ENCODE data around the gene LMAN1L.
A peak's percentile ranks its signal among the peaks of the same experiment; 100 is the strongest.

LMAN1L gene

DNA sequence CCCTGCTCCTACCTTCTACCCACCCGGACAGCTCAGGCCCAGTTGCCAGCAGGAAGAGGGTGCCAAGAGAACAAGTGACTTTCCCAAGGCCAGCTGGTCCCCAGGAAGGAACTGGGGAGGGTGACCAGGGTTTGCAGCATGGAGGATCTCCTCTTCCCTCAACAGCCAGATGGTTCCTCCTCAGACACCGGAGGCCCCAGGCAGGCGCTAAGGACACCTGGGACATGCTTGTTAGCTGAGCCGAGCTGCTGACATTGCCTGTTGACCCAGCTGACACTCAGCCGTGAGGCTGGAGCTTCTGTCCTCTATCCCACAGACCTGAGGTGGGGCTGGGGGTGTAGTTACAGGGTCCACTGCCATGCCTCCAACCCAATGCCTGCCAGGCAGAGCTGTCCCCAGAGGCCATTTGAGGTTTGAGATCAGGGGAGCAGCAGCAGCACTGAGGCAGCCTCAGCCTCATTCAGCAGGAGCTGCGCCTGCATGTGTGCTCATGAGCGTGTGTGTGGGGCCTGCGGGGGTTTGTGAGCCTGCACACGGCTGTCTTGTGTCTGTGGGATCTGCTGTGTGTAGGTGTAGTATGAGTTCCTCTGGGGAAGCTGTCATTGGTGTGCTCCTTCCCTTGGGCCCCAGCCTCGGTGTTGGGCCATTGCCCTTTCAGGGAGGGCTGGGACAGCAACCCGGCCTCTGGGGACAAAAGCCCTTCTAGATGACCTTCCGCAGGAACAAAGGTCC lies 20.9 kb downstream of the LMAN1L start:
- ChIA-PET CTCF (interaction anchor here (0.8 to 2.3 kb wide), 14 partner anchors 9 to 212 kb away, joined by 3 to 8 read pairs (median 4); partner anchors contain the start of gene ULK3), POLR2A (interaction anchor here (0.6 kb wide), 1 partner anchor 180 kb away, joined by 3 read pairs; no protein-coding TSS in a partner anchor)
- no peaks in the 10 kb centered on the region for H3K9me3 ChIP-seq (ENCODE audit: control extremely low read depth in 1 of 5, control insufficient read depth in 4 of 5, insufficient read depth in 2 of 5, low read depth in 1 of 5, low read length in 4 of 5)
- peaks cover 0 to 3% (median 0%) of the 10 kb centered on the region in 5 experiments for H3K27me3 ChIP-seq (replicated peaks in 2 of 5; ENCODE audit: control insufficient read depth in 4 of 5, insufficient read depth in 5 of 5, low read length in 4 of 5)
- no peak overlapping the region for H3K27ac ChIP-seq (ENCODE audit: insufficient read depth in 1 of 2, low read depth in 1 of 2, low read length in 2 of 2, poor library complexity in 1 of 2, severe bottlenecking in 2 of 2)
- WGBS (ENCODE audit: insufficient coverage), result 67% methylated on average over 10 of the region's 12 CpGs
- peaks cover 0 to 36% (median 18%) of the 10 kb centered on the region in 4 experiments for H3K36me3 ChIP-seq (ENCODE audit: control insufficient read depth in 4 of 4, insufficient read depth in 4 of 4, low read length in 3 of 4)
- peaks cover 0 to 20% (median 15%) of the 10 kb centered on the region in 4 experiments for H3K4me1 ChIP-seq (ENCODE audit: control extremely low read depth in 1 of 4, control insufficient read depth in 4 of 4, insufficient read depth in 4 of 4, low read length in 3 of 4)
- no peak overlapping the region for H3K4me3 ChIP-seq (ENCODE audit: control insufficient read depth in 1 of 7, extremely low read depth in 1 of 7, insufficient read depth in 4 of 7, low read depth in 2 of 7, low read length in 6 of 7)
- peak in 2 of 3 donors; percentile 35 to 37 for DNase-seq

DNA sequence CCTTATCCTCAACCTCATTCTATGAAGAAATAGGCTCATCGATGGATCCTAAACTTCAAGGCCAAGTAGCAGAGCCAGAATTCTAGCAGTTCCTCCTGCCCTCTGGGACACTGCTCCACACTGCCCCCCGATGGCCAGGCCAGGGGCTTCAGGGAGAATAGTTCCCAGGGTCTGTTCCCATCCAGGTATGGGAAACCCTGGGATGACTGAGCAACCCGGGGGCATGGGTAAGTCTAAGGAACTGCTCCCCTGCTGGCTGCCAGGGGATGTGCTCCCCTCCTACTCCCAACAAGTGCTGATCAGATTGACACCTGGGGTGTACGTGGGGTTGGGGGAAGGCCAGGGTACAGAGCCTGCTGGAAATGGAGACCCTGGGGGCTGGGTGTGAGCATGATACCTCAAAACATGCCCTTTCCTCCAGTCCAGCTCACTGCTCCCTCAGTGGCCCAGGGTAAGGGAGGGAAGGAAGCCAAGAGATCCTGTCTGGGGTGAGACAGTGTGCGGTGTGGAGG lies 22.7 kb downstream of the LMAN1L start:
- DNase-seq, result peak; percentile 42 to 53 (median 53)
- Histone ChIP-seq H3K27ac (ENCODE audit: insufficient read depth in 1 of 2, low read depth in 1 of 2, low read length in 2 of 2, poor library complexity in 1 of 2, severe bottlenecking in 2 of 2) (no peak overlapping the region), H3K4me1 (ENCODE audit: control extremely low read depth in 1 of 4, control insufficient read depth in 4 of 4, insufficient read depth in 4 of 4, low read length in 3 of 4) (peaks cover 0 to 20% (median 15%) of the 10 kb centered on the region in 4 experiments), H3K4me3 (ENCODE audit: control insufficient read depth in 1 of 7, extremely low read depth in 1 of 7, insufficient read depth in 4 of 7, low read depth in 2 of 7, low read length in 6 of 7) (no peak overlapping the region), H3K36me3 (ENCODE audit: control insufficient read depth in 4 of 4, insufficient read depth in 4 of 4, low read length in 3 of 4) (peaks cover 0 to 54% (median 32%) of the 10 kb centered on the region in 4 experiments), H3K27me3 (replicated peaks in 2 of 5; ENCODE audit: control insufficient read depth in 4 of 5, insufficient read depth in 5 of 5, low read length in 4 of 5) (no peaks in the 10 kb centered on the region), H3K9me3 (ENCODE audit: control extremely low read depth in 1 of 5, control insufficient read depth in 4 of 5, insufficient read depth in 2 of 5, low read depth in 1 of 5, low read length in 4 of 5) (no peaks in the 10 kb centered on the region)
- ChIA-PET POLR2A (no interaction called here), CTCF (interaction anchor here (1.3 to 2.0 kb wide), 2 partner anchors 9 to 35 kb away, joined by 4 read pairs; no protein-coding TSS in a partner anchor)
- 61% methylated on average over 3 of the region's 5 CpGs for WGBS (ENCODE audit: insufficient coverage)

DNA sequence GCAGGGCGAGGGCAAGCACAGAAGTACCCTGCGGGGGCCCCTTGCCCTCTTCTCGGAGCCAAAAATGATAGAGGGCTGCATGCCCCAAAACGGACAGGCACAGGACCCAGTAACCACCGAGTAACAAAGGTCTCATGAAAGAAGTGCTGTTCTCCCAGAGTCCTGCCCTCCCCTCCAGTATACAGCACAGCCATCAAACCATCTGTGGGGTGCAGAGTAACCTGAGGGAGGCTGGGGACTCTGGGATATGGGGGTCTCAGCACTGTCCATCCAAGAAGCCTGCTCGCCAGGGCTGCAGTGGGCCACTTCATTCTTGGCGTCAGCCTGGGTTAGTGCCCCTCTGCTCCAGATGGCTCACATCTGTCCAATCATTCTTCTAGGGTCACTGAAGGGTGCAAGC lies 24.2 kb downstream of the LMAN1L start:
- 96% methylated on average over 7 of the region's 7 CpGs for WGBS (ENCODE audit: insufficient coverage)
- H3K36me3 ChIP-seq (ENCODE audit: control insufficient read depth in 4 of 4, insufficient read depth in 4 of 4, low read length in 3 of 4), result peaks cover 0 to 68% (median 40%) of the 10 kb centered on the region in 4 experiments
- POLR2A ChIA-PET, result interaction anchor here (0.7 kb wide), 1 partner anchor 837 kb away, joined by 3 read pairs; no protein-coding TSS in a partner anchor

DNA sequence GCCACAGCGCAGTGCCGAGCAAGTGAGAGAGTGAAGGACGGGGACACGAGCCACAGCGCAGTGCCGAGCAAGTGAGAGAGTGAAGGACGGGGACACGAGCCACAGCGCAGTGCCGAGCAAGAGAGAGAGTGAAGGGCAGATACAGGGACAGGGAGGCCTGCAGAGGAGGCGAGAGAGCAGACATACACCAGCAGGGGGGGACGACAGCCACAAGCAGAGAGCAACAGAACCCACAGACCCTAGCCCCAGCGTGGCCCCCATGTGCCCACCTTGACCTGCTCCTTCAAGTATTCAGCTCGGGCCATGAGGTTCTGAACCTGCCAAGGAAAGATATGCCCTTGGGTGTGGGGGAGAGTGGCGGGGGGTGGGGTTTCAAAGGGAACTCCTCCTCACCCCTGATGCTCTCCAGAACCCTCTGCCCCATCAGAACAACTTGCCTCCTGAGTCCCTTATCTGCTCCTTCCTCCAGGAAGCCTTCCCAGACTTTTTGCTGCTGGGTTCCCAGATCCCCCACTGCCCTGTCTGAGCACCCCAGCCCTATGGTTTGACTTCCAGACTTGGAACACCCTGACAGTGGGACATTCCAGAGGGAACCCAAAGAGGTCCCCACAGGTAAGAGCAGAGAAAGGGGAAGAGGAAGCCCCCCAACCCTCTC lies 25.0 kb downstream of the LMAN1L start:
- peaks cover 0 to 34% (median 23%) of the 10 kb centered on the region in 4 experiments for H3K4me1 ChIP-seq (ENCODE audit: control extremely low read depth in 1 of 4, control insufficient read depth in 4 of 4, insufficient read depth in 4 of 4, low read length in 3 of 4)
- no peaks in the 10 kb centered on the region for H3K27me3 ChIP-seq (replicated peaks in 2 of 5; ENCODE audit: control insufficient read depth in 4 of 5, insufficient read depth in 5 of 5, low read length in 4 of 5)
- no peak for DNase-seq
- no peak overlapping the region for H3K4me3 ChIP-seq (ENCODE audit: control insufficient read depth in 1 of 7, extremely low read depth in 1 of 7, insufficient read depth in 4 of 7, low read depth in 2 of 7, low read length in 6 of 7)
- H3K9me3 ChIP-seq (ENCODE audit: control extremely low read depth in 1 of 5, control insufficient read depth in 4 of 5, insufficient read depth in 2 of 5, low read depth in 1 of 5, low read length in 4 of 5), result no peaks in the 10 kb centered on the region
- H3K36me3 ChIP-seq (ENCODE audit: control insufficient read depth in 4 of 4, insufficient read depth in 4 of 4, low read length in 3 of 4), result peaks cover 0 to 70% (median 40%) of the 10 kb centered on the region in 4 experiments
- no peak overlapping the region for H3K27ac ChIP-seq (ENCODE audit: insufficient read depth in 1 of 2, low read depth in 1 of 2, low read length in 2 of 2, poor library complexity in 1 of 2, severe bottlenecking in 2 of 2)
- 98% methylated on average over 13 of the region's 15 CpGs for WGBS (ENCODE audit: insufficient coverage)
- CTCF ChIA-PET, result interaction anchor here (0.6 to 2.0 kb wide), 8 partner anchors 8 to 72 kb away, joined by 3 to 5 read pairs (median 4); no protein-coding TSS in a partner anchor
- POLR2A ChIA-PET, result no interaction called here

More for the DNA sequence above, 24.2 kb downstream of the LMAN1L start:
- no peak for DNase-seq
- Histone ChIP-seq H3K4me3 (ENCODE audit: control insufficient read depth in 1 of 7, extremely low read depth in 1 of 7, insufficient read depth in 4 of 7, low read depth in 2 of 7, low read length in 6 of 7) (no peak overlapping the region), H3K9me3 (ENCODE audit: control extremely low read depth in 1 of 5, control insufficient read depth in 4 of 5, insufficient read depth in 2 of 5, low read depth in 1 of 5, low read length in 4 of 5) (no peaks in the 10 kb centered on the region), H3K27me3 (replicated peaks in 2 of 5; ENCODE audit: control insufficient read depth in 4 of 5, insufficient read depth in 5 of 5, low read length in 4 of 5) (no peaks in the 10 kb centered on the region), H3K27ac (ENCODE audit: insufficient read depth in 1 of 2, low read depth in 1 of 2, low read length in 2 of 2, poor library complexity in 1 of 2, severe bottlenecking in 2 of 2) (no peak overlapping the region), H3K4me1 (ENCODE audit: control extremely low read depth in 1 of 4, control insufficient read depth in 4 of 4, insufficient read depth in 4 of 4, low read length in 3 of 4) (peaks cover 0 to 30% (median 17%) of the 10 kb centered on the region in 4 experiments)
- CTCF ChIA-PET, result interaction anchor here (0.6 to 2.0 kb wide), 4 partner anchors 9 to 73 kb away, joined by 3 to 5 read pairs (median 4); no protein-coding TSS in a partner anchor

DNA sequence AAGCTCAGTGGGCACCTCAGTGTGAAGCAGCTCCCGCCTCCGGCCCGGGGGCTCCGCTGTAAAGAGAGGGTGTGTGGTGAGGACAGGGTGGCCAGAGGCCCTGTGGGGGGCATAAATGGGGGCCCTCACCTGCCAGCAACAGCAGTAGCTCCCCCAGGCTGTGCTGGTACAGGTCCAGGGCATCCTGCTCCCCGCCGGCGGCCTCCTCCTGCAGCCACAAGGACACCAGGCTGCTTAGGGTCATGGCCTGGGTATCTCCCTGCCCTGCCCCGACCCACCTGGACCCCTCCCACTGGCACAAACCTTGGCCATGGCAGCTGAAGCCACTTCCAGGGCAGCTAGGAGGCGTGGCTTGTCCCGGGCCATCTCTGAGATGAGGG lies 25.5 kb downstream of the LMAN1L start:
- peaks cover 0 to 70% (median 40%) of the 10 kb centered on the region in 4 experiments for H3K36me3 ChIP-seq (ENCODE audit: control insufficient read depth in 4 of 4, insufficient read depth in 4 of 4, low read length in 3 of 4)
- no peak overlapping the region for H3K4me3 ChIP-seq (ENCODE audit: control insufficient read depth in 1 of 7, extremely low read depth in 1 of 7, insufficient read depth in 4 of 7, low read depth in 2 of 7, low read length in 6 of 7)
- H3K9me3 ChIP-seq (ENCODE audit: control extremely low read depth in 1 of 5, control insufficient read depth in 4 of 5, insufficient read depth in 2 of 5, low read depth in 1 of 5, low read length in 4 of 5), result no peaks in the 10 kb centered on the region
- DNase-seq, result no peak
- ChIA-PET POLR2A (no interaction called here), CTCF (interaction anchor here (0.8 to 2.0 kb wide), 9 partner anchors 9 to 69 kb away, joined by 3 to 7 read pairs (median 4); no protein-coding TSS in a partner anchor)
- WGBS (ENCODE audit: insufficient coverage), result 100% methylated on average over 4 of the region's 10 CpGs
- no peak overlapping the region for H3K27ac ChIP-seq (ENCODE audit: insufficient read depth in 1 of 2, low read depth in 1 of 2, low read length in 2 of 2, poor library complexity in 1 of 2, severe bottlenecking in 2 of 2)
- no peaks in the 10 kb centered on the region for H3K27me3 ChIP-seq (replicated peaks in 2 of 5; ENCODE audit: control insufficient read depth in 4 of 5, insufficient read depth in 5 of 5, low read length in 4 of 5)
- peaks cover 0 to 29% (median 19%) of the 10 kb centered on the region in 4 experiments for H3K4me1 ChIP-seq (ENCODE audit: control extremely low read depth in 1 of 4, control insufficient read depth in 4 of 4, insufficient read depth in 4 of 4, low read length in 3 of 4)

DNA sequence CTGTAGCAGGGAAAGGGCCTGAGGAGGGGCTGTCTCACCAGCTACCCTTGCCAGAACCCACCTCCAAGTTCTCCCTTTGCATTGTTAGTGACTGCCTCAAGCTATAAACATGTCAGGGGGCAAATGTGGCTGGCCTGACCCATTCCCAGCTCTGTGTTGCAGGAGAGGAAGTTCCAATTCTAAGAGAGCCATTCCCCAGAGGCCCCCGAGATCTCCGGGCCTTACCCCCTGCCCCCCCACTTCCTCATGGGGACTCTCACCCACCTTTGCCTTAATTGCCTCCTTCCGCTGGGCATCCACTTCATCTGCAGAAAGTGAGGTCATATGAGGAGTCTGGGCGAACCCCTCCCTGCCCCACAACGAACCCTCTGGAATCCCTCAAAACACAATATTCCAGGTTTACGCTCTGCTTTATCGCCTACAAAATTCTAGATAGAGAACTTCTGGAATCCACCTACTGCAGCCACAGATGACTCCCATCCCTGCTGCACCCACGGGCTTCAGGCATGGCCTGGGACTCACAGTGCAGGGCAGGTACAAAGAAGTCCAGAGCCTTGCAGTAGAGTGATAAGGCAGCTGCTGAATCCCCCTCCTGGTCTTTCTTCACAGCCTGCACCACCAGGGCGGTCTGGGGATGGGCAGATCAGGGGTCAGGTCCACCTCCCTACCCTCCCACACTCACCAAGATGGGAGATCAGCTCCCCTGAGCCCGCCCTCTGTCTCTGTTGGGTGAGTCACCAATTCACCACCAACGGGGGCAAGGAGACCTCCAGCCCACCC lies 26.3 kb downstream of the LMAN1L start:
- peaks cover 0 to 67% (median 40%) of the 10 kb centered on the region in 4 experiments for H3K36me3 ChIP-seq (ENCODE audit: control insufficient read depth in 4 of 4, insufficient read depth in 4 of 4, low read length in 3 of 4)
- ChIA-PET POLR2A (no interaction called here), CTCF (interaction anchor here (0.8 to 10.8 kb wide), 7 partner anchors 9 to 70 kb away, joined by 3 to 130 read pairs (median 4); partner anchors contain the start of gene FAM219B)
- no peak overlapping the region for H3K4me3 ChIP-seq (ENCODE audit: control insufficient read depth in 1 of 7, extremely low read depth in 1 of 7, insufficient read depth in 4 of 7, low read depth in 2 of 7, low read length in 6 of 7)
- H3K4me1 ChIP-seq (ENCODE audit: control extremely low read depth in 1 of 4, control insufficient read depth in 4 of 4, insufficient read depth in 4 of 4, low read length in 3 of 4), result peaks cover 0 to 27% (median 19%) of the 10 kb centered on the region in 4 experiments
- WGBS (ENCODE audit: insufficient coverage), result 89% methylated on average over 10 of the region's 11 CpGs
- no peak for DNase-seq
- no peak overlapping the region for H3K27ac ChIP-seq (ENCODE audit: insufficient read depth in 1 of 2, low read depth in 1 of 2, low read length in 2 of 2, poor library complexity in 1 of 2, severe bottlenecking in 2 of 2)
- no peaks in the 10 kb centered on the region for H3K27me3 ChIP-seq (replicated peaks in 2 of 5; ENCODE audit: control insufficient read depth in 4 of 5, insufficient read depth in 5 of 5, low read length in 4 of 5)
- no peaks in the 10 kb centered on the region for H3K9me3 ChIP-seq (ENCODE audit: control extremely low read depth in 1 of 5, control insufficient read depth in 4 of 5, insufficient read depth in 2 of 5, low read depth in 1 of 5, low read length in 4 of 5)
